Measurements from ENCODE around the gene PAM. TPM values are rescaled to one million over a fixed set of nuclear protein-coding genes. Genes with fewer than 3 reads are reported as not detected.

Gene PAM
- total RNA-seq, 1 experiment from 2014 or later: 142 TPM

DNA sequence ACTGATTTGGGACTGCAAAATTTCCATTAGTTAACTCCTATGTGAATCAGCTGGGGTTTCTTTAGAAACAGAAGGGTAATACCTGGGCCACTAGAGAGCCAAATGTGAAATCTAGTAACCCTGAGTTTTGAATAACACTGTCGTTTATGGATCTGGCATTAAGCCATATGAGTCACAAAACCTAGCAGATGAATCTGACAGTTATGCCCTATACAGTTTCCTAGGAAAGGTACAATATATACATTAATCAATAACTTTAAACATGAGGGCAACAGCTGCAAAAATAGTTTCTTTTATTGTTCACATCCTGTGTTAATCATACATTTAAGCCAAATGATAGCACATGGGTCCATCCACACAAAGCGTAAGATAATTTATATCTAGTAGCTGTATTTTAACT lies 56.9 kb downstream of the PAM start:
- no TSS peak for BruUV-seq (replicated peaks)
- CTCF ChIA-PET: no interaction called here
- Mint-ChIP-seq H3K36me3 (ENCODE audit: insufficient read depth, unreplicated experiment) (no peaks in the 10 kb centered on the region), H3K27me3 (ENCODE audit: unreplicated experiment) (no peaks in the 10 kb centered on the region), H3K9me3 (ENCODE audit: low read depth, unreplicated experiment) (no peaks in the 10 kb centered on the region), H3K4me3 (ENCODE audit: low read depth, unreplicated experiment) (no peak overlapping the region), H3K4me1 (ENCODE audit: low read depth, unreplicated experiment) (peaks cover 10% of the 10 kb centered on the region), H3K27ac (ENCODE audit: unreplicated experiment) (no peak overlapping the region)
- no peak for DNase-seq
- TF ChIP-seq CTCF (IDR thresholded peaks at IDR 0.05; ENCODE audit: unreplicated experiment): no peak
- intact Hi-C loops (cut with micrococcal nuclease; ENCODE audit: unreplicated experiment): no loop called here

GRCh38 chr5:102813740-102814139 lies 58.6 kb downstream of the PAM start:
- no peak overlapping the region for H3K27ac Mint-ChIP-seq (ENCODE audit: unreplicated experiment)
- peaks cover 10% of the 10 kb centered on the region for H3K4me1 Mint-ChIP-seq (ENCODE audit: low read depth, unreplicated experiment)
- no TSS peak for BruUV-seq (replicated peaks)
- no peak overlapping the region for H3K4me3 Mint-ChIP-seq (ENCODE audit: low read depth, unreplicated experiment)
- H3K27me3 Mint-ChIP-seq (ENCODE audit: unreplicated experiment): no peaks in the 10 kb centered on the region
- intact Hi-C loops (cut with micrococcal nuclease; ENCODE audit: unreplicated experiment): no loop called here
- no peaks in the 10 kb centered on the region for H3K9me3 Mint-ChIP-seq (ENCODE audit: low read depth, unreplicated experiment)
- DNase-seq: no peak
- no peak for TF ChIP-seq CTCF (IDR thresholded peaks at IDR 0.05; ENCODE audit: unreplicated experiment)
- H3K36me3 Mint-ChIP-seq (ENCODE audit: insufficient read depth, unreplicated experiment): no peaks in the 10 kb centered on the region
- CTCF ChIA-PET: no interaction called here

DNA sequence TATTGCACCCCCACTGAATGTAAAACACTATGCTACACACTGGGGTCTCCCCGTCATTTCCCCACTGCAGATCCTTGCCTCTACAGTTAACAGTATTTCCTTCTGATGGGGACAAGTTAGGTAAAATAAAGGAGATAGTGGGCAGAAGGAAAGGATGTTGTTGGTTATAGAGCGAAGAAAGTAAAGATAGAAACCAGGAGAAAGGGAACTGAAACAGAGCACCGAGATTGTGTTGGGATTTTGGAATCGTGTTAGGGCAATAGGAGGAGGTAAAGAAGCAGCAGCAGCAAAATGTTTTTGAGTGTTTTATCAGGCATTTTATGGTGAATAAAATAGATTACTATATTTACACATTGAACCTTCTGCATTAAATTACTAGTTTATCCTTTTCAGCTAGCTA lies 60.0 kb downstream of the PAM start:
- no peak for TF ChIP-seq CTCF (IDR thresholded peaks at IDR 0.05; ENCODE audit: unreplicated experiment)
- no peaks in the 10 kb centered on the region for H3K9me3 Mint-ChIP-seq (ENCODE audit: low read depth, unreplicated experiment)
- DNase-seq: no peak
- peaks cover 10% of the 10 kb centered on the region for H3K4me1 Mint-ChIP-seq (ENCODE audit: low read depth, unreplicated experiment)
- no peak overlapping the region for H3K4me3 Mint-ChIP-seq (ENCODE audit: low read depth, unreplicated experiment)
- intact Hi-C loops (cut with micrococcal nuclease; ENCODE audit: unreplicated experiment): no loop called here
- BruUV-seq (replicated peaks): no TSS peak
- CTCF ChIA-PET: no interaction called here
- no peaks in the 10 kb centered on the region for H3K36me3 Mint-ChIP-seq (ENCODE audit: insufficient read depth, unreplicated experiment)
- H3K27ac Mint-ChIP-seq (ENCODE audit: unreplicated experiment): no peak overlapping the region
- H3K27me3 Mint-ChIP-seq (ENCODE audit: unreplicated experiment): no peaks in the 10 kb centered on the region

GRCh38 chr5:102815540-102816332 lies 60.6 kb downstream of the PAM start:
- no peak for TF ChIP-seq CTCF (IDR thresholded peaks at IDR 0.05; ENCODE audit: unreplicated experiment)
- Mint-ChIP-seq H3K4me1 (ENCODE audit: low read depth, unreplicated experiment) (peaks cover 10% of the 10 kb centered on the region), H3K9me3 (ENCODE audit: low read depth, unreplicated experiment) (no peaks in the 10 kb centered on the region), H3K4me3 (ENCODE audit: low read depth, unreplicated experiment) (no peak overlapping the region), H3K36me3 (ENCODE audit: insufficient read depth, unreplicated experiment) (no peaks in the 10 kb centered on the region), H3K27me3 (ENCODE audit: unreplicated experiment) (no peaks in the 10 kb centered on the region), H3K27ac (ENCODE audit: unreplicated experiment) (no peak overlapping the region)
- CTCF ChIA-PET: no interaction called here
- intact Hi-C loops (cut with micrococcal nuclease; ENCODE audit: unreplicated experiment): no loop called here
- no peak for DNase-seq
- no TSS peak for BruUV-seq (replicated peaks)
